Measurements from ENCODE around the gene PRAMEF27. TPM values are rescaled to one million over a fixed set of nuclear protein-coding genes. Genes with fewer than 3 reads are reported as not detected.

PRAMEF27 gene
- total and polyA plus RNA-seq, 2 donors (not counting 1 experiment from before 2014, with no cell fraction given), result not detected

Other genes starting within 250 kb of the PRAMEF27 start
- gene PRAMEF11, start 225.2 kb downstream of the PRAMEF27 start, total RNA-seq, result not detected in 2 replicates
- gene PRAMEF11, start 225.2 kb downstream of the PRAMEF27 start, polyA plus RNA-seq, result not detected in 2 replicates
- not detected in 2 replicates for gene HNRNPCL1, start 207.9 kb downstream of the PRAMEF27 start, total RNA-seq
- gene HNRNPCL1, start 207.9 kb downstream of the PRAMEF27 start, polyA plus RNA-seq, result not detected in 2 replicates
- gene PRAMEF2, start 199.5 kb downstream of the PRAMEF27 start, total RNA-seq, result not detected in 2 replicates
- not detected in 2 replicates for gene PRAMEF2, start 199.5 kb downstream of the PRAMEF27 start, polyA plus RNA-seq
- not detected in 2 replicates for gene PRAMEF4, start 170.4 kb downstream of the PRAMEF27 start, total RNA-seq
- not detected in 2 replicates for gene PRAMEF4, start 170.4 kb downstream of the PRAMEF27 start, polyA plus RNA-seq
- gene PRAMEF10, start 158.3 kb downstream of the PRAMEF27 start, total RNA-seq, result not detected in 2 replicates
- gene PRAMEF10, start 158.3 kb downstream of the PRAMEF27 start, polyA plus RNA-seq, result not detected in 2 replicates
- not detected in 2 replicates for gene PRAMEF7, start 140.0 kb downstream of the PRAMEF27 start, total RNA-seq
- not detected in 2 replicates for gene PRAMEF7, start 140.0 kb downstream of the PRAMEF27 start, polyA plus RNA-seq
- not detected in 2 replicates for gene PRAMEF6, start 109.0 kb downstream of the PRAMEF27 start, total RNA-seq
- gene PRAMEF6, start 109.0 kb downstream of the PRAMEF27 start, polyA plus RNA-seq, result not detected in 2 replicates
- not detected in 2 replicates for gene HNRNPCL3, start 4.2 kb upstream of the PRAMEF27 start, total RNA-seq
- not detected in 2 replicates for gene HNRNPCL3, start 4.2 kb upstream of the PRAMEF27 start, polyA plus RNA-seq
- gene PRAMEF25, start 14.2 kb upstream of the PRAMEF27 start, total RNA-seq, result not detected in 2 replicates
- not detected in 2 replicates for gene PRAMEF25, start 14.2 kb upstream of the PRAMEF27 start, polyA plus RNA-seq
- not detected in 2 replicates for gene HNRNPCL2, start 60.3 kb upstream of the PRAMEF27 start, total RNA-seq
- not detected in 2 replicates for gene HNRNPCL2, start 60.3 kb upstream of the PRAMEF27 start, polyA plus RNA-seq
- gene PRAMEF26, start 99.4 kb upstream of the PRAMEF27 start, total RNA-seq, result not detected in 2 replicates
- gene PRAMEF26, start 99.4 kb upstream of the PRAMEF27 start, polyA plus RNA-seq, result not detected in 2 replicates
- gene HNRNPCL4, start 109.1 kb upstream of the PRAMEF27 start, total RNA-seq, result not detected in 2 replicates
- not detected in 2 replicates for gene HNRNPCL4, start 109.1 kb upstream of the PRAMEF27 start, polyA plus RNA-seq
- gene PRAMEF9, start 115.3 kb upstream of the PRAMEF27 start, total RNA-seq, result not detected in 2 replicates
- gene PRAMEF9, start 115.3 kb upstream of the PRAMEF27 start, polyA plus RNA-seq, result not detected in 2 replicates
- not detected in 2 replicates for gene PRAMEF13, start 144.8 kb upstream of the PRAMEF27 start, total RNA-seq
- gene PRAMEF13, start 144.8 kb upstream of the PRAMEF27 start, polyA plus RNA-seq, result not detected in 2 replicates
- not detected in 2 replicates for gene PRAMEF18, start 169.6 kb upstream of the PRAMEF27 start, total RNA-seq
- gene PRAMEF18, start 169.6 kb upstream of the PRAMEF27 start, polyA plus RNA-seq, result not detected in 2 replicates
- not detected in 2 replicates for gene PRAMEF5, start 197.6 kb upstream of the PRAMEF27 start, total RNA-seq
- gene PRAMEF5, start 197.6 kb upstream of the PRAMEF27 start, polyA plus RNA-seq, result not detected in 2 replicates
- gene PRAMEF8, start 228.6 kb upstream of the PRAMEF27 start, total RNA-seq, result not detected in 2 replicates
- gene PRAMEF8, start 228.6 kb upstream of the PRAMEF27 start, polyA plus RNA-seq, result not detected in 2 replicates
- gene PRAMEF33, start 247.0 kb upstream of the PRAMEF27 start, total RNA-seq, result not detected in 2 replicates
- gene PRAMEF33, start 247.0 kb upstream of the PRAMEF27 start, polyA plus RNA-seq, result not detected in 2 replicates